ENCODE results near the gene ABCA8.
A peak's percentile ranks its signal among the peaks of the same experiment; 100 is the strongest.

ABCA8 gene

GRCh38 chr17:68941761-68942160 is 13.4 kb downstream of the ABCA8 start:
- DNase-seq, result no peak

DNA sequence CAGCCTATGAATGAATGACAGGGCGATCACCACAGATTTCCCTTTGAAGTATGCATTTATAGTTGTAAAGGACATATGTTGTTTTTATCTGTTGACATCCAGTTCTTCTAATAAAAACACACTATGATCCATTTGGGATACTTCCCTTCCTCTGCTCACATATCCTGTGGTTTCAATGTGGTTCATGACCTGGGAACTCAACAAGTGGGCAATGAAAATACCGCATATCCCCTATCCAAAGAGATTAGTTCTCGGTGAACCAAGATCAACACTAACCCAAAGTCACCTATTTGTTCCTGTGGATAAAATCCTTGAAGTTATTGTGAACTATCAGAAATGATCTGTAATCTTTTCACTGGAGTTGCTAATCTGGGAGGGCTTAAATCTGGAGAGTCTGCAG is 16.0 kb downstream of the ABCA8 start:
- no peak for DNase-seq

DNA sequence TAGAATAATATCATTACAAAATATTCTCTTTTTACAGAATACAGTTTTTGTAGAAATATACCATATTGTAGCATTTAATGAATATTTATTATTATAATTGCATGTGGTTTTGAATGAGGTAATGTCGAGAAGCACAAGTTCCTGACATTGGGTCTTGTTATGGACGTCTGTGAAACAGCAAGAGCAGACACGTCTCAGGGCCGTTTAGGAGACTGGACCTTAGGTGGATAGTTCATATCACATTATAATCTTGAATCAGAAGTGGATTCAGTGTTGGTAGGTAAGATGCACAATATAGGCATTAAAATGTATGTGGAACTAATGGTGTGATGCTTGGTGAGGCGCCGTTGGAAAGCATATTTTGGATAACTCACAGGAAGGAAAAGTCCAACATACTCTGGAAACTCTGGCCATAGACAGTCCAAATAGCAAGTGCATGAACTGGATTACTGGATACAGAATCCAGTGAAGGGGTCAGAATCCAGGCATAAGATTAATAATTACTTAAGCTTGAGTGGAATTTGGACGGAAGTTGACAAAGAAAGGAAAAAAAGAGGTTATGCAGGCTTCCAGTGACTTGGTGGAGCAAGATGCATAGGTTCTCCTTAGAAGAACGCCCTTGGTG is 17.2 kb downstream of the ABCA8 start:
- no peak for DNase-seq

GRCh38 chr17:68927516-68927915 is 27.7 kb downstream of the ABCA8 start:
- no peak for DNase-seq

DNA sequence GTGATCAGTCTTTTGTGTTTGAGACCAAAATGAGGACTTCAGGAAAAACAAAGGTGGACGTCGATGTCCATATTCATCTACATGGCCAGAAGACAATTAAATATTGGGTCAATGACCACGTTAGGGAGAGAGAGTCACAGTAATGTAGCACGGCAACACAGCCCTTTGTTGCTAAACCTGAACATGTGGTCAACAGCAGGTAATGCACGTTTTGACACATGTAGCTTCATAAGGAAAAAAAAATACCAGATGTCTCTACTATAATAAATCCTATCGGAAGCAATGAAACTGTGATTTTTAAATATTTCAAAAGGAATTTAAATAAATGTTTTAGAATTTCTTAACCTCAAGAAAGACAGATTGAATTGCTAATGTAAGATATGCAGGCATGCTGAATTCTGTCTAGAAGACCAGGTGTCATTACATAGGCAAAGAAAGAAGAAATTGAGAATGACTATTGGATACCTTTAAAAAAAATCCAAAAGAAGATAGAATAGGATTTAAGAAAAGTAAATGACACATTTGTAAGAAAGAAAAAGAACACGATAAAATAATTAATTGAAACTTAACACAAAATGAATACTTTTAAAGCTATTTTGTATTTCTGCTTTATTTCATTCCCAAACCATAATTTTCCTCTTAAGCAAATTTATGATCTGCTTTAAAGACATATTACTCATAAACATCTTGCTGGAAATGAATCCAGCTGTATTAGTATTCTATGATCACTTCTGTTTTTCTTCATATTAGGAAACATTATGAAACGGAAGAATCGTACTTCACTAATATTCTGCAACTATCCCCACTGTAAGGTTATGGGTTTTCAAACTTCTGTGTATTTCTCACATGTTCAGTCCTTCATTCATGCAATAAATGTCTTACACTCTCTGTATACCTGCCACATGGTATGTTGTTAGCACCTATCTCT is 30.1 kb downstream of the ABCA8 start:
- no peak for DNase-seq

DNA sequence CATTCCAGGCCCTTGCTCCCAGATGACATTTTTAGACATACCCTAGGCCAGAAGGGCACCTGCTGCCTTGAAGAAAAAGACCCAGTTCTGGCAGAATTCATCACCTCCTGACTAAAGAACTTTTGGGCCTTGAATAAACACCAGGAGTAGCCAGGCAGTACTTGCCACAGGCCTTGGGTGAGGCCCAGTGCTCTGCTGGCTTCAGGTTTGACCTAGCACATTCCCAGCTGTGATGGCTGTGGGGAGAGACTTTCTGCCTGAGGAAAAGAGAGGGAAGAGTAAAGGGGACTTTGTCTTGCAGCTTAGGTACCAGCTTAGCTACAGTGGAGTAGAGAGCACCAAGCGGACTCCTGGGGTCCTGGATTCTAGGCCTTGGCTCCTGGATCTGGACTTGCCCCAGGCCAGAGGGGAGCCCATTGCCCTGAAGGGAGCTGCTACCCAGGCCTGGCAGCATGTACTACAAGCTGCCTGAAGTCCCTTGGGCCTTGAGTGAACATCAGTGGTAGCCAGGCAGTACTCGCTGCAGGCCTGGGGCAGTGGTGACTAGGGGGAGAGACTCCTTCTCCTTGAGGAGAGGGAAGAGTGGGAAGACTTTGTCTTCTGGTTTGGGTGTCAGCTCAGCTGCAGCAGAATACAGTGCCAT is 44.3 kb downstream of the ABCA8 start:
- no peak for DNase-seq

DNA sequence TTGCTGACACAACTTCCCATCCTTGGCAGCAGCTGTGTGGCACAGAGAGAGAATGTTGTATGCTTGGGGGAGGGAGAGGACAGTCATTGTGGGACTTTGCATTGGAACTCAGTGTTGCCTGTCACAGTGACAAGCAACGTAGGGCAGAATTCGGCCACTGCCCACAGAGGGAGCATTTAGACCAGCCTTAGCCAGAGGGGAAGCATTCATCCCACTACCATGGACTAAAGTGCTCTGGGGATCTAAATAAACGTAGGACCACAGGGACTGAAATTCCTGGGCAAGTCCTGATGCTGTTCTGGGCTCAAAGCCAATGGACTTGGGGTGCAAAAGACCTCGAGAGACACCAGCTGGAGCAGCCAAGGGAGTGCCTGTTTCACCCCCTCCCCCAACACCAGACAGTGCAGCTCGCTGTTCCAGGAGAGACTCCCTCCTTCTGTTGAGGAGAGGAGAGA is 44.9 kb downstream of the ABCA8 start:
- peak; percentile 85 for DNase-seq

DNA sequence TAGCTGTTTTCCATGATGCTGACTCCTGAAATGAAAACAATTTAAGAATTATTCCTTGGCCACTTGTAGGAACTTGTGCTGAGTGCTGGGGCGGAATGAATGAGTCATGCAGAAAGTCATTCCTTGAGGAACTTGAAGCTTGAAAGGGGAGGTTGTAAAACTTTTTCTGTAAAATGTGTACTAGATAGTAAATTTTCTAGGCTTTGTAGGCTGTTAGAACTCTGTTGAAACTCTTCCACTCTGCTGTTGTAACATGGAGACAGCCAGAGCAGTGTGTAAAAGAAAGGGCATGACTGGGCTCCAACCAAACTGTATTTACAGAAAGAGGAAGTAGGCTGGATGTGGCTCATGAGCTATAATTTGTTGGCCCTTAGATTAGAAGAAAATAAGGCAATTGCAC is 46.1 kb downstream of the ABCA8 start:
- DNase-seq, result no peak

- no peak for DNase-seq
Observed at GRCh38 chr17:68908045-68908444, 47.1 kb downstream of the ABCA8 start.

- peak; percentile 35 for DNase-seq
Observed at GRCh38 chr17:68906638-68907037, 48.6 kb downstream of the ABCA8 start.

DNA sequence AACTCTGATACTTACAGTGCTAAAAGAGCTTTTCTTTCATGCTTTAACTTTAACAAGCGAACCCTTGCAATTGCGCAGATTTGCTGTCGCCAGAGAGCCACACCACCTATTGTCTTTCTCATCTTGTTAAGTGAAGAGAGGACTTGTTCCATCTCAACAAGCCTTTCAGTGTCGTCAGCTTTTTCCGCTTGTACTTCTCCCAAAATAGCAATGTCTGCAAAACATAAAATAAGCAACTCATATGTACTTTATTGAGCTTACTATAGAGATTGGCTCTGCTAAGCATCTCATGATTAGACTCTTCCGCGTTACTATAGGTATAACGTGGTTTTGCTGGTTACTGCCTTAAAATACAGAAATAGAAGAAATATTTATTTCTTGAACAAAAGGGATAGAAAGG is 51.9 kb downstream of the ABCA8 start:
- no peak for DNase-seq

DNA sequence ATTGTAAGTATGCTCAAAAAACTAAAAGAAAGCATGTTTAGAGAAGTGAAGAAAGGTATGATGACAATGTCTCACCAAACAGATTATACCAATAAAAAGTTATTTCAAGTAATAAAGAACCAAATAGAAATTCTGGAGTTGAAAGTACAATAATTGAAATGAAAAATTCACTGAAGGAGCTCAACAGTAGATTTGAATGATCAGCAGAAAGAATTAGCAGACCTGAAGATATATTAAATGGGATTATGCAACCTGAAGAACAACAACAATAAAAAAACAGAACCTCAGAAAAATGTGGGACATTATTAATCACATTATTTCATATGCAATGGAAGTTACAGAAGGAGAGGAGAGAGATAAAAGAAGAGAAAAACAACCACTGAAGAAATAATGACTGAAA is 57.6 kb downstream of the ABCA8 start:
- no peak for DNase-seq

- no peak for DNase-seq
Observed at GRCh38 chr17:68892658-68893057, 62.5 kb downstream of the ABCA8 start.

DNA sequence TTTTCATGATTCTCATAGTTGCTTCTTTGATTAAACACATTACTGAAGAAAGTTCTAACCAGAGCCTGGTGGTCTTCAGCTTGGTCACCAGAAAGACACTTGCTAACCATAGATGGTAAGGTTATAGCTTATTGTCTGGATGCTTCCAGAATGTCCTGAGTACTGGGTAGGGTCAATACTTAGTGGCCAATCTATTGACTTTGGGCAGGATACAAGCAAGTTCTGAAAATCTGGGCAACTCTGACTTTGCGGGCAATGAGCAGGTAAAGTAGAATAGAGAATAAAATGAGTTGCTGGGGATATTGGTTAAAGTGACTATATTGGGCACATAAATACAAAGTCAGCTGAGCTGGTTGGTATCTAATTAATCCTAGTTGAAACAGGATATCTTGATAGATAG is 63.0 kb downstream of the ABCA8 start:
- DNase-seq, result no peak

DNA sequence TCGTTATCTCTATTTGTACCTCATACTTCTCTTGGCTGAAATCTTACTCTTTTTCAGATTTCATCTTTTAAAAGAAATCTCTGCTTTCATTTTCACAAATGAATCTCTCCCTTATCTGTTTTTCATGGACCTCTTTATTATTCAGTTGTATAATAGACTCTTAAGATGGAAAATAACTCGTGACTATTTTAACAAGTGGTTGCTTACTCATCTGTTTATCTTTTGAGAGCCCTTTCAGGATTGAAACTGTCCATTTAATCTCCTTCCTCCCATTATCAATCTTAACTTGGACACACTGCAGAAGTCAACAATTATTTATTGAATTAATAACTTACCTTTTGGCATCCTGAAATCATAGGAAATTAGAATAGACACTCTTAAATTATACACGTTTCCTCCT is 68.8 kb downstream of the ABCA8 start:
- DNase-seq, result no peak

GRCh38 chr17:68884888-68885287 is 70.3 kb downstream of the ABCA8 start:
- no peak for DNase-seq

DNA sequence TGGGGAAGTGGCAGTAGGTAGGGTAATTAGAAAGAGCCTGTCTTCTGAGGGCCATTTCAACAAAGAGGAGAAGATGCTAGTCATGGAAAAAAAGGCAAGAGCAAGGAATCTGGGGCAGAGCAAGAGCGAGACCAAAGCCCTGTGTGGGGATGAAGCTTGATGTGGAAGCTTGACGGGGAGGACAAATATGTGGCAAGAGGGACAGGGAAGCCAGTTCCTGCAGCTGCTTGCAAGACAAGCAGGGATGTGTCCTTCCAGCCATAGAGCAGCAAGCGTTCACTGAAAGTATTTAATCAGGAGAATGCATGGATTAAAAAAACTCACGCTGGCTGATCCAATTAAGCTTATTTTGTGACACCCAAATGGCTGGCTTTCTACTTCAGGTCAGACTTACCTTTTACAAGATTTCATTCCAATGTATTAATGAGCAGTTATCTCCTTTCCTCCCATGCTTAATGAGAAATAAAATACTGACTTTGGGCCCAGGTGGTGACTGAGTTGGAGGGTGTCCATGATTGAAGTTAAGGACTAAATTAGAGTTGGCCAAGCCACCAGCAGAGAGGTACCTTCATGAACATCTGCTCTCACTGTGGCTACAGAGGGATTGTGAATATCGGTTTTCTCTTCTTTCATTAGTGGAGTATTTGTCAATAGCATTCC is 76.8 kb downstream of the ABCA8 start:
- DNase-seq, result peak; percentile 97

DNA sequence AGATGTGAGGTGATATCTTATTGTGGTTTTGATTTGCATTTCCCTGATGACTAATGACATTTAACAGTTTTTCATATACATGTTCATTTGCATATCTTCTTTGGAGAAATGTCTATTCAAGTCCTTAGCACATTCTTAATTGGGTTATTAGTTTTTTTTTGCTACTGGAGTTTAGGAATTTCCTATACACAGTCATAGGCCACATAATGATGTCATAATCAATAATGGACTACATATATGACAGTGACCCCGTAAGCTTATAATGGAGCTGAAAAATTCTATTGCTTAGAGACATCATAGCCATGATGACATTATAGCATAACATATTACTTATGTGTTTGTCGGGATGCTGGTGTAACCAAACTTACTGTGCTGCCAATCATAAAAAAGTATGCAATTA is 83.7 kb downstream of the ABCA8 start:
- DNase-seq, result peak; percentile 73

DNA sequence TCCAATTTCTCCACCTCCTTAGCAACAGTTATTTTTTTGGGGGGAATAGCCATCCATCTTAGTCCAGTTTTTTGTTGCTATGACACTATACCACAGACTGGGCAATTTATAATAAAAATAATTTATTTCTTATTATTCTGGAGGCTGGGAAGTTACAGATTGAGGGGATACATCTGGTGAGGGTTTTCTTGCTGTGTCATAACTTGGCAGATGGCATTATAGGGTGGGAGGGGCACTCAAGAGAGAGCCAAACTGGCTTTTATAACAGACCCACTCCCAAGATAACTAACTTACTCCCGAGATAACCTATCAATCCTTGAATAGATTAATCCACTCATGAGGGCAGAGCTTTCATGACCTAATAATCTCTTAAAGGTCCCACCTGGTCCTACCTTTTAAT is 84.2 kb downstream of the ABCA8 start:
- DNase-seq, result peak; percentile 73

- DNase-seq, result no peak
Observed at GRCh38 chr17:68870161-68870826, 84.9 kb downstream of the ABCA8 start.

- peak; percentile 92 for DNase-seq
Observed at GRCh38 chr17:68868708-68869107, 86.5 kb downstream of the ABCA8 start.

- no peak for DNase-seq
Observed at GRCh38 chr17:68867759-68868516, 87.3 kb downstream of the ABCA8 start.
